HG02571 (cell line): ENCODE measurements around the gene LPIN2.
"Not testable (repeated sequence)": the region's sequence is repeated elsewhere in the genome, so short reads cannot be mapped to it uniquely, and the experiment has no call there.

Experiments
- ATAC-seq: cut with Tn5 transposase; IDR thresholded peaks from one replicate; pipeline ENCODE4 v1.9.1; 2021; ENCODE audit warnings: mild to moderate bottlenecking, moderate library complexity; ENCODE audit not compliant: unreplicated experiment

The LPIN2 gene

DNA sequence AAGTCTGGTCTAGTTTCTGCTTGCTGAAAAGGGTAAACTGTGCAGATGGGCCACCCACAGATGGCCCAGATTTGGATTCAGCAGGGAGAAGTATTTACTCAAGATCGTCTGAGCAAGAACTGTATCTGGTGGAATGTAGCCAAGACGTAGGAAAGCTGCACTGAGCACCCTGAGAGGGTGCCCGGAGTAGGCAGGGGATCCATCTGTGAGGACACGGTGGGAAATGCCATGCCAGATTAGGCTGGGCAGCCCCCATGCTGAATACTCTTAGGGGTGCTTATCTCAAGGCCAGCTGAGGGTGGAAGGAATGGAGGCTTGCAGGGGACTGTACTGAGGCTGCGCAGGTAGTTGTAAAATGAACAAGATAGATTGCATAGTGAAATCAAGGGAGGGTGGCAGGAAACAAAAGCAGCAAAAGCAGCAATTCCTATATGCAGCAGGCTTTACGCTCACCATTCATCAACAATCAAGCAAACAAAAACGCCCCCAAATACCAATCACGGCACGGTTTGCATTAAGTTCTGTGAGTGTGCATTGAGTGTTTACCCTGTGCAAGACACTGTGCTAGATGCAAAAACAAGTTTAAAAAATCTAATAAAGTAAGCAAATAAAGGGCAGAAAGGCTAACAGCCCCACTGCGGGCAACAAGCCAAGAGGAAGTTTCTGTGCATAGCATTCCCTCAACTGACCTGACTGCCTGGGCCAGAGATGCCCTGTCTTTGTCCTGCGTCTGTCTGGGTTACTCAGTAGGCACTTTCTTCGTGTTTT, 32.2 kb upstream of the LPIN2 start:
- ATAC-seq, result no peak

DNA sequence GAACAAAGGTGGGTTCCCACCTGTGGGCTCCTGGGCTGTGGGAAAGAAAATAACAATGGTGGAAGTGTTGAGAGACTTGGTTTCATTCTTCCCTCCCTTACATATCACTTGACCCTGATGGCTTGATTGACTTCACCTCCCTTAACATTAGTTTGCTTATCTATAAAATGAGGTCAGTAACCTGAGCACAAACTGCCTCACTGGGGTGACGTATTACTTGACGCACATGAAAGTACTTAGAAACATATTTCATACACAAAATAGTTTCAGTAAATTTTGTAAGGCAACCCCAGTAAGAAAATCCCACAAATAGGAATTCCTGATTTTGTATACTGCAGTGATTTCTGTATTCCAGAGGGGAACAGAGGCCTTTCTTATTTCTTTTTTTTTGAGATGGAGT, 29.4 kb upstream of the LPIN2 start:
- no peak for ATAC-seq

- ATAC-seq, result no peak
Measured at GRCh38 chr18:3041843-3042242, 28.9 kb upstream of the LPIN2 start.

DNA sequence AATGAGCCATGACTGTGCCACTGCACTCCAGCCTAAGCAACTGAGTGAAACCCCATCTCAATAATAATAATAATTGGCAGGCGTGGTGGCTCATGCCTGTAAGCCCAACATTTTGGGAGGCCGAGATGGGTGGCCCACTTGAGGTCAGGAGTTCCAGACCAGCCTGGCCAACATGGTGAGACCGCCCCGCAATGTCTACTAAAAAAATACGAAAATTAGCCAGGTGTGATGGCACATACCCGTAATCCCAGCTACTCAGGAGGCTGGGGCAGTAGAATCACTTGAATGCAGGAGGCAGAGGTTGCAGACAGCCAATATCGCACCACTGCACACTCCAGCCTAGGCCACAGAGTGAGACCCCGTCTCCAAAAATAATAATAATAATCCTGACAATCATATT, 27.9 kb upstream of the LPIN2 start:
- no peak for ATAC-seq

DNA sequence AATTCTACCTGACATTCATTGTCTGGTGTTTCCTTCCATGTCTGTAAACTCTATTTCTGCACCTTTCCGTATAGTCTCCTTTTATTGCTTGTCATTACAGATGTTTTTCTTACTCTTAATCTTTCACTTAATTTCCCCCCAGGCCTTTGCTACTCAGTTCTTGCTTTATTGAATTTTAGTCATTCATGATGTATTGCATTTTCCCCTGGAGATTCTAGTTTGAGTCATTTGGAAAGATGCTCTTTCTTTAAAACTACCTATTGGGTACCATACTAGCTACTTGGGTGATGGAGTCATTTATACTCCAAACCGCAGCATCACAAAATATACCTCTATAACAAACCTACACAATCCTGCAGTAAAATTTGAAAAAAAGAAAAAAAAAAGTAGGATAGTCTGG, 27.2 kb upstream of the LPIN2 start:
- ATAC-seq, result no peak

DNA sequence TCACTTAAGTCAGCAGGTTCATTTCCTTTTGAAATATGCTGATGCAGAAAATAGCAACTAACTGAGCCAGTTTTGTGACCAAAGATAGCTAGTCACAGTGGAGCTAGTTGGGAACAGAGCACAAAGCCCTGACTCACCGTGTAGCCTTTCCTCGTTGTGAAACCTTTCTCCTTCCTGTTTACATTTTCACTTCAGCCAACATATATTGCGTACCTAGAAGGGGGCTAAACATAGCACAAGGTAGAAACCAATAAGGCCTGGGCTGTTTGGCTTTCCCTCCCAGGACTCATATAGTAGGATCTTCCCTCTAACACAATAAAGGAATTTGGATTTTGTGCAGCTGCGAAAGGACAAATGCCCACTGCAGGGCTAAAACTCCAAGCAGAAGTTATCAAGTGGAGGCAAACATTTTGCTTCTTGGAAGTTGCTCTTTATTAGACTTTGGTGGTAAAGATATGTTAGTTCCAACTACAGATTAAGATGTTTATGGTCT, 24.5 kb upstream of the LPIN2 start:
- ATAC-seq, result peak; percentile 96

GRCh38 chr18:3036108-3036507, 23.2 kb upstream of the LPIN2 start:
- no peak for ATAC-seq

DNA sequence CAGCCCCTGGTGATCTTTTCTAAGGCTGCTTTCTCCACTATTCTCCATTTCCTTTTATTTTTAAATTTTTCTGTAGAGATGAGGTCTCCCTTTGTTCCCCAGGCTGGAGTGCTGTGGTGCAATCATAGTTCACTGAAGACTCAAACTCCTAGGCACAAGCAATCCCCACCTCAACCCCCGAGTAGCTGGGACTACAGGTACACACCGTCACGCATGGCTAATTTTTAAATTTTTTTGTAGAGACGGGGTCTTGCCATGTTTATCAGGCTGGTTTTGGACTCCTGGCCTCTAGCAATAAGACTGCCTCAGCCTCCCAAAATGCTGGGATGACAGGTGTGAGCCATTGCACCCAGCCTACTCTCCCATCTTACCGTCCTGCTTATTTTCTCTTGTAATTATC, 22.7 kb upstream of the LPIN2 start:
- no peak for ATAC-seq

GRCh38 chr18:3032721-3033120, 19.8 kb upstream of the LPIN2 start:
- no peak for ATAC-seq

DNA sequence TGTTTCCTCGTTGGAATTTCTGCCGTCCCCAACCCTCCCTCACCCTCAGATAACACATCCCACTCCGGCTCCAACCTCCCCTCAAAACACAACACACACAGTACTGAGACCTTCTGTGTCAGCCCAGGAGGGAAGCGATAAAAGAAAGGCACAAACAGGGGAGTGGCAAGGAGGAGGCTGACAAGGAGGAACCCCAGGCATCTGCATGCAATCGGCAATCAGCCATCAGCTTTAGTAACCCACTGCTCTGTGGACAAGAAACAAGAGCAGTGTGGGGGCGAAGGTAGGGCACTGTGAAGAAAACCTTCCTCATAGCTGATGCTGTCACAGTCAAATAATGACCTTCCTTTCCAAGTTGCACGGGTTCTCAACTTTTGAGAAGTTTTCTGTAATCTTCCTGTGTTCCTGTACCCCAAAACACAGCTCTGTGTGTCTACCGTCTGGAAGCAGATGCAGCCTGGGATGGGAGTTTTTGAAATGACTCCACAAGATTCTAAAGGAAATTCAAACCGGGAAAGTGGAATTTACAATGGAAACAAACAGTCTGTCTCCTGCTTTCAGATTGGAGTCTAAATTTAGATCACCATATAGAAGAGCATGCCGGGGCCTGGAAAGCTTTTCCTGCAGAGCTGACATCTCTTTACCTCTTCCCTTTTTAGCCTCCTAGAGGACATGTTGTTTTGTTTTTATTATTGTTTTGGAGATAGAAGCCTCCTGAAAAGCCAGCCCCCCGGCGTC, 16.4 kb upstream of the LPIN2 start:
- no peak for ATAC-seq

DNA sequence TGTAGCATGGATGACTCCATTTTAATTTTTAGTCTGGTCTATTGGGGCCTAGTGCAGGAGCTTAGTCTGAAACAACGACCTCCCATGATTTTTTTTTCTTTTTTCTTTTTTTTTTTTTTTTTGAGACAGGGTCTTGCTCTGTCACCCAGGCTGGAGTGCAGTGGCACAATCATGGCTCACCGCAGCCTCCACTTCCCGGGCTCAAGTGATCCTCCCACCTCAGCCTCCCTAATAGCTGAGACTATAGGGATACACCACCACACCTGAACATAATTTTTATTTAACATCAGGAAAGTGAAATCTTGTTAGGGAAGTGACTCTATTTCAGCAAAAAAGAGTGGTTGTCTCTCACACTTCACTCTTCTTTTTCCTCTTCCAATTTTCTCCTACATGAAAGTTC, 15.2 kb upstream of the LPIN2 start:
- not testable (repeated sequence) for ATAC-seq

DNA sequence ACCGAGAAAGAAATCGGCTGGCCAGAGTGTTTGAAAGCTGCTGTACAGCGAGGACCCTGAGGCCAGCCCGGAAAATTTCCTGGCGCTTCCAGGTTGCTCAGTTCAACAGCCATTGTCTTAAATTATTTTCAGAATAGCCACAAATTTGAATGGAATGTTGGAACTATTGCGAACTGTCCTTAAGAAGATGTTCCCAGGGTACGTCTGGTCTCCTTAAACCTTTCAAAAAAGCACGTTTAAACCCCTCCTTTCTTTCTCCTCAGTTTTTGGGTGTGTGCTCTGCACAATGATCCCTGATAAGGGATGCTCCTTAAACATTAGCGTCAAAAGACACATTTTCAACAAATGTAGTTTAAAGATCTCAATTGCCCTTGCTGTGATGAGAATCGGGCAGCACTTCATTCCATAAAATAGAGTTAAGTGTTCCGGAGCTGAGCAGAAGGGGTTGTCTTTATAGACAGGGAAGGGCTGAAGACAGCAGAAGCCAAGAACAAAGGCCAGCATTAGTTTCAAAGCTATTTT, 14.5 kb upstream of the LPIN2 start:
- no peak for ATAC-seq

GRCh38 chr18:3025544-3025943, 12.6 kb upstream of the LPIN2 start:
- ATAC-seq, result no peak

GRCh38 chr18:3023603-3024002, 10.7 kb upstream of the LPIN2 start:
- ATAC-seq, result not testable (repeated sequence)

GRCh38 chr18:3016585-3017297, 3.8 kb upstream of the LPIN2 start:
- ATAC-seq, result no peak

GRCh38 chr18:3015851-3016250, 2.9 kb upstream of the LPIN2 start:
- no peak for ATAC-seq

DNA sequence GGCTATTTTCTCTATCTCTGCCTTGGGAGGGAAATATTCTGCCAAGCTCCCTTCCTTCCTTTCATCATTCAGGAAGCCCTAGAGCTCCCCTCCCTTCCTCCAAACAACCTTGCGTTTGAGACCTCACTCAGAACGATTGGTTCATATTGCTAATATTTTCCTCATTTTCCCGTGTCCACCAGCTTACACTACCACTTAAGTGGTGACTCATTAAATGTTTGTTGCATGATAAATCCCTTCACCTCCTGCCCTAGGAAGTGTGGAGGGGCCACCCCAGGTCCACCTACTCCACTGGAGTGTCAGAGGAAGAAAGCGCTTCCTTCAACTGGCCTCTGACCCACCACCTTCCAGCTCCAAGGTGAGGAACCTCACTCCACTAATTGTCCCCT, 2.3 kb upstream of the LPIN2 start:
- no peak for ATAC-seq

DNA sequence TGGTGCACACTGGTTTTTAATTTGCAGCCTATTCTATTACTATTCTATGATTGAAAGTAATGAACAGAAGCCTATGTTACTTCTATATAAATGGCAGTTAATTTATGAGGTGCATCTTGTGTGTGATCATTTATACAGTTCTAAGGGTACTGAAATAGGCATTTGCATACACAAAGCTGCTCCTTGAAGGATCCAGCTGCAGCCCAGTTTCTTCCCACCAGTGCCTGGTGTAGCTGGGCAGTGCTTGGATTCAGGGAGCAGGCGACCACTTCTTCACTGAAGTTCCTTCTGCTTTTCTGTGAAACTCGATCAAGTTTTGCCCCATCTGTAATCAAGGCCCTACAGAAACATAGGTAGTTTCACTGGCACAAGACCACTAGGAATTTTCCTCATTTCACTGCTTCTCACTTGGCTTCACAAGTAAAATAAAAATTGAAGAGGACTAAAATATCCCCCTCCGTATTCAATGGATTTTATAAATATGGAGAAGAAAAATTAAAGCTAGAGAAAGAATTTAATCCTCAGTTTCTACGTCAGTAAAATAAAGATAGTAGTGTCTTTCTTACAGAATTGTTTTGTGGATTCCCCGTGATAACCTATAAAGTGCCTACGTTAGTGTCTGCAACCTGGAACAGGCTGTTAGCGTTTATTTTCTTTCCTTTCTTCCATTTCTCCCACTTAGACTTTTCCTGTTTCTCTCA, 1.7 kb upstream of the LPIN2 start:
- ATAC-seq, result no peak

DNA sequence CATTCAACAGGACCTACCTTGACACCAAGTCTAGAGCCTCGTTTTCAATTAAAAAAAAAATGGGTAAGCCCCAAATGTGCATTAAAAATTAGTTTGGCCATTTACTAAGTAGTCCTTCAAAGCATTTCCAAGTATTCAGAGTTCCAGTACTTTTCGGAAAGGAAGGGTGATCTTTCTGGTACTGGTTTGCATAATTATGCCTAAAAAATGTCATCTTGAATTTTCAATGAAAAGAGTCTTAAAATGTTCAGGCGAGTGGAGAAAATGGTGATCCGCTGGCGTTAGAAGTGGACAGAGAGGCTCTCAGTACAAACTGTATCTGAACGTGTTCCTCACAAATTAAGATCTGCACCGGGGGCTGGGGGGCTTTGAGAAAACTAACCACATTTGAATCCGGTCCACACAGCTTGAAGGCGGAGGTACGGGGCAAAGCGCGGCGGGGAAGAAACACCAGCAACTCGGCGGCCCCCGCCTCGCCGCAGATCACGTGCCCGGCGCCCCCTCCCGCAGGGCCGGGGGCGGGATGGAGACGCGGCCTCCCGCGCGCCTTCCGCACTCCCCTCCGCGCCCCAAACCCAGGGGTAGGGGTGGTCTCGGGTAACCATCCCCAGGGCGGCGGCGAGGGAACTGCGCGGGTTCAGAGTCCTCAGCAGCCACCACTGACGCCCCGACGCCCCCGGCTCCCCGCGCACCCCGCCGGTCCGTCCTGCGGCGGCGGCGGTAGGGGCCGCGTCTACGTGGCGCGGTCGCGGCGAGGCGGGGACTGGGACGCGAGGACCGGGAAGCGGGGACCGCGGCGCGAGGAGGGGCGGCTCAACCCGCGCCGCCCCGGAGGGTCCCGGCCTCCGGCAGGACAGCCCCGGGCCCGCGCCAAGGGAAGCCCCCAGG, 564 bp downstream of the LPIN2 start:
- peak; percentile 32 for ATAC-seq

- no peak for ATAC-seq
Measured at GRCh38 chr18:3010086-3010485, 2.9 kb downstream of the LPIN2 start.
